GM12878 (cell line): ENCODE measurements around the gene AFAP1.

Experiments used
- EZH2 ChIP-seq: IDR thresholded peaks from 2 replicates; pipeline ENCODE4 v1.6.1; 2012; ENCODE audit warnings: low read depth, mild to moderate bottlenecking, control low read depth, inconsistent platforms, low read length, borderline replicate concordance; ENCODE audit not compliant: control insufficient read depth
- FOS ChIP-seq: IDR thresholded peaks from 3 replicates; pipeline ENCODE4 v1.6.1; 2011; ENCODE audit warnings: borderline replicate concordance; ENCODE audit not compliant: insufficient read length; ENCODE audit errors: extremely low read depth
- POLR2AphosphoS5 ChIP-seq: IDR thresholded peaks from 2 replicates; pipeline ENCODE4 v1.6.1; 2011; ENCODE audit warnings: mild to moderate bottlenecking, low read length, inconsistent platforms
- ZBTB4 ChIP-seq: fragments of 450-650 bp; formaldehyde crosslinking; IDR thresholded peaks from 2 replicates; pipeline ENCODE4 v1.4.0; 2022; ENCODE audit warnings: mild to moderate bottlenecking, moderate library complexity

GRCh38 chr4:7757501-7758471 is 181.9 kb downstream of the AFAP1 start:
- TF ChIP-seq POLR2AphosphoS5, result no peak
- no peak for TF ChIP-seq EZH2
- TF ChIP-seq FOS, result no peak
- TF ChIP-seq ZBTB4, result no peak
